MM.1S (cell line): ENCODE results near the gene RSL1D1.
A peak's percentile ranks its signal among the peaks of the same experiment; 100 is the strongest.

ENCODE experiments used
- DNase-seq: peaks from one replicate; pipeline ENCODE4 v3.0.0-alpha.2; 2015
- H2AFZ ChIP-seq: fragments of 300-600 bp; sonication (generic); 2 replicates; pipeline ENCODE4 v1.6.0; 2016; ENCODE audit warnings: antibody characterized with exemption, low read length
- H3F3A ChIP-seq: fragments of 300-600 bp; sonication (generic); 2 replicates; pipeline ENCODE4 v1.6.1; 2016; ENCODE audit warnings: mild to moderate bottlenecking, antibody characterized with exemption, low read length, moderate library complexity, mixed read lengths; ENCODE audit not compliant: insufficient read depth
- H3K27ac ChIP-seq: fragments of 300-600 bp; sonication (generic); 2 replicates; pipeline ENCODE4 v1.5.1; 2016; ENCODE audit warnings: mild to moderate bottlenecking, low read length
- H3K27me3 ChIP-seq: fragments of 300-600 bp; sonication (generic); replicated peaks from 2 replicates; pipeline ENCODE4 v1.6.0; 2016; ENCODE audit warnings: low read length; ENCODE audit not compliant: insufficient read depth
- H3K36me3 ChIP-seq: fragments of 300-600 bp; sonication (generic); replicated peaks from 2 replicates; pipeline ENCODE4 v1.6.1; 2016; ENCODE audit warnings: mild to moderate bottlenecking, low read length, mixed read lengths; ENCODE audit not compliant: insufficient read depth
- H3K4me1 ChIP-seq: fragments of 300-600 bp; sonication (generic); 2 replicates; pipeline ENCODE4 v1.6.1; 2016; ENCODE audit warnings: low read length, mixed read lengths
- H3K4me2 ChIP-seq: fragments of 300-600 bp; sonication (generic); 2 replicates; pipeline ENCODE4 v1.6.0; 2016; ENCODE audit warnings: low read depth, low read length
- H3K4me3 ChIP-seq: fragments of 300-600 bp; sonication (generic); 2 replicates; pipeline ENCODE4 v1.5.1; 2016; ENCODE audit warnings: low read length, mixed read lengths
- H3K79me2 ChIP-seq: fragments of 300-600 bp; sonication (generic); 2 replicates; pipeline ENCODE4 v1.6.1; 2016; ENCODE audit warnings: mixed run types, low read length, mixed read lengths
- H3K9ac ChIP-seq: fragments of 300-600 bp; sonication (generic); 2 replicates; pipeline ENCODE4 v1.6.1; 2016; ENCODE audit warnings: low read length, mixed read lengths
- H3K9me2 ChIP-seq: fragments of 300-600 bp; sonication (generic); replicated peaks from 2 replicates; pipeline ENCODE4 v1.6.1; 2016; ENCODE audit warnings: mild to moderate bottlenecking, low read length, mixed read lengths; ENCODE audit not compliant: insufficient read depth
- H3K9me3 ChIP-seq: fragments of 300-600 bp; sonication (generic); replicated peaks from 2 replicates; pipeline ENCODE4 v1.6.1; 2016; ENCODE audit warnings: mild to moderate bottlenecking, low read length, mixed read lengths; ENCODE audit not compliant: insufficient read depth
- H4K20me1 ChIP-seq: fragments of 300-600 bp; sonication (generic); 2 replicates; pipeline ENCODE4 v1.6.1; 2016; ENCODE audit warnings: mild to moderate bottlenecking, low read length, moderate library complexity, mixed read lengths; ENCODE audit not compliant: insufficient read depth
- EZH2 ChIP-seq: fragments of 300-600 bp; sonication (generic); optimal IDR thresholded peaks from 2 replicates; pipeline ENCODE3; 2017; ENCODE audit warnings: low read depth, mild to moderate bottlenecking, antibody characterized with exemption, low read length, mixed read lengths
- EZH2phosphoT487 ChIP-seq: fragments of 300-600 bp; sonication (generic); IDR thresholded peaks from 2 replicates; pipeline ENCODE4 v1.6.1; 2018; ENCODE audit warnings: antibody characterized with exemption, low read length
- TF ChIP-seq, protein P1 (sequence below): fragments of 300-600 bp; sonication (generic); IDR thresholded peaks from 2 replicates; pipeline ENCODE4 v1.5.1; 2016; ENCODE audit warnings: antibody characterized with exemption, low read length, mixed read lengths

RSL1D1 gene

DNA sequence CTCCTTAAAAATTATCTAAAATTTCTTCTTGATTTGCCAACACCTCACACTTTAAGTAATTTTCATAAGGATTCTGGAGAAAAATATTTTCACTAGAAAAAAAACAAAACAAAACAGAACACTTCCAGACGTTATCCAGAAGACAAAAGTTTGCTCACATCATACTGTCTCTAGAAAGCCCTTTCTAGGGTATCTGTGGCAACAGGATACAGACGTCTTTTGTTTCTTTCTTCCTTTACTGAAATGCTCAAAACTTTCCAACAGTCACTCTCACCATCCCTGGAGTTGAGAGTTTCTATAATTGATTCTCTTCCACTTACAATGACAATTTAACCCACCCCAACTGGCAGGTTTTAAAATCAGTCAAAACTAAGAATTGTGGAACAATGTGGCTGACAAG, 56.9 kb downstream of the RSL1D1 start:
- no peak overlapping the region; the same call in 1 of the 2 replicates for H3K27ac ChIP-seq
- no peak for DNase-seq
- H3F3A ChIP-seq = peaks cover 27% of the 10 kb centered on the region
- no peaks in the 10 kb centered on the region for H3K9me3 ChIP-seq
- no peaks in the 10 kb centered on the region; the same call in 1 of the 2 replicates for H3K36me3 ChIP-seq
- no peaks in the 10 kb centered on the region for H3K9me2 ChIP-seq
- no peak overlapping the region for H2AFZ ChIP-seq
- H4K20me1 ChIP-seq = peaks cover 16% of the 10 kb centered on the region
- TF ChIP-seq EZH2phosphoT487 (no peak), EZH2 (no peak)
- TF ChIP-seq, protein P1, sequence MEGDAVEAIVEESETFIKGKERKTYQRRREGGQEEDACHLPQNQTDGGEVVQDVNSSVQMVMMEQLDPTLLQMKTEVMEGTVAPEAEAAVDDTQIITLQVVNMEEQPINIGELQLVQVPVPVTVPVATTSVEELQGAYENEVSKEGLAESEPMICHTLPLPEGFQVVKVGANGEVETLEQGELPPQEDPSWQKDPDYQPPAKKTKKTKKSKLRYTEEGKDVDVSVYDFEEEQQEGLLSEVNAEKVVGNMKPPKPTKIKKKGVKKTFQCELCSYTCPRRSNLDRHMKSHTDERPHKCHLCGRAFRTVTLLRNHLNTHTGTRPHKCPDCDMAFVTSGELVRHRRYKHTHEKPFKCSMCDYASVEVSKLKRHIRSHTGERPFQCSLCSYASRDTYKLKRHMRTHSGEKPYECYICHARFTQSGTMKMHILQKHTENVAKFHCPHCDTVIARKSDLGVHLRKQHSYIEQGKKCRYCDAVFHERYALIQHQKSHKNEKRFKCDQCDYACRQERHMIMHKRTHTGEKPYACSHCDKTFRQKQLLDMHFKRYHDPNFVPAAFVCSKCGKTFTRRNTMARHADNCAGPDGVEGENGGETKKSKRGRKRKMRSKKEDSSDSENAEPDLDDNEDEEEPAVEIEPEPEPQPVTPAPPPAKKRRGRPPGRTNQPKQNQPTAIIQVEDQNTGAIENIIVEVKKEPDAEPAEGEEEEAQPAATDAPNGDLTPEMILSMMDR = no peak
- peaks cover 18% of the 10 kb centered on the region; the same call in 1 of the 2 replicates for H3K4me1 ChIP-seq
- no peak overlapping the region for H3K4me2 ChIP-seq
- peaks cover 93% of the 10 kb centered on the region for H3K79me2 ChIP-seq
- no peaks in the 10 kb centered on the region for H3K27me3 ChIP-seq
- no peak overlapping the region for H3K4me3 ChIP-seq
- no peak overlapping the region for H3K9ac ChIP-seq

DNA sequence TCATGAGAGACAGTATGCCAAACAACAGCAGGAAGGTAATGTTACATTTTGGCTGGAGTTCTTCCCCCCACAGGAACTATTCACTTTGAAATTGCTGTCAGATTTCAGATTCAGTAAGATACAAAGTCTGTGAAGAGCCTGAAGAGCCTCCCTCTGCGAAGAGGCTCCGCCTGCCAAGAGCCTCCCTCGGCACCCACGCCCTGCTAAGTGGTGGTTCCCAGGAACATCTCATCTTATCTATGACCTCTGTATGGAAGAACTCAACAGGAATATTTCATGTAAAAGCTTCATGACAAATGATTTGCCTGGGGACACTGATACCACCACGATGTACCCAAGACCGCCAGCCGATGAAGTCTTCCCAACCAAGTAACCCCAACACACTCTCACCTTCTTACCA, 57.5 kb downstream of the RSL1D1 start:
- no peak overlapping the region for H3K4me3 ChIP-seq
- H3K4me1 ChIP-seq = peaks cover 18% of the 10 kb centered on the region; the same call in 1 of the 2 replicates
- H3K9me2 ChIP-seq = no peaks in the 10 kb centered on the region
- H4K20me1 ChIP-seq = peaks cover 16% of the 10 kb centered on the region
- no peaks in the 10 kb centered on the region for H3K9me3 ChIP-seq
- peak overlapping the region; percentile 45; the same call in 1 of the 2 replicates for H3K27ac ChIP-seq
- H3K4me2 ChIP-seq = peak overlapping the region; percentile 6; the same call in 1 of the 2 replicates
- no peak for TF ChIP-seq EZH2phosphoT487
- TF ChIP-seq, protein P1 = no peak
- H3K36me3 ChIP-seq = no peaks in the 10 kb centered on the region; the same call in 1 of the 2 replicates
- H3K9ac ChIP-seq = no peak overlapping the region
- no peak for DNase-seq
- H3K27me3 ChIP-seq = no peaks in the 10 kb centered on the region
- H3F3A ChIP-seq = peaks cover 27% of the 10 kb centered on the region
- peaks cover 93% of the 10 kb centered on the region for H3K79me2 ChIP-seq
- H2AFZ ChIP-seq = no peak overlapping the region

- Histone ChIP-seq H3K4me3 (0 out of 2 replicates have a peak overlapping the region, but pooled peaks have one; percentile 8), H2AFZ (no peak overlapping the region), H3K27ac (peak overlapping the region; percentile 45; the same call in 1 of the 2 replicates), H3K79me2 (peaks cover 93% of the 10 kb centered on the region), H3K36me3 (no peaks in the 10 kb centered on the region; the same call in 1 of the 2 replicates), H3K9me3 (no peaks in the 10 kb centered on the region), H3F3A (peaks cover 19% of the 10 kb centered on the region), H3K4me2 (peak overlapping the region; percentile 29), H3K27me3 (no peaks in the 10 kb centered on the region), H3K9me2 (no peaks in the 10 kb centered on the region), H3K4me1 (0 out of 2 replicates have a peak, but pooled peaks cover 11% of the 10 kb centered on the region), H4K20me1 (peaks cover 20% of the 10 kb centered on the region), H3K9ac (0 out of 2 replicates have a peak overlapping the region, but pooled peaks have one; percentile 8)
- peak; percentile 48 for DNase-seq
- TF ChIP-seq, protein P1 = no peak
- TF ChIP-seq EZH2phosphoT487 (no peak), EZH2 (no peak)
Observed at GRCh38 chr16:11792410-11793241, 58.7 kb downstream of the RSL1D1 start.
